Right ventricle myocardium inferior (tissue), 1 donor: ENCODE results near the gene ERVK3-1. TPM values are rescaled to one million over a fixed set of nuclear protein-coding genes. Genes with fewer than 3 reads are reported as not detected.

Experiments used
- ATAC-seq: fragments of 200-7000 bp; cut with Tn5 transposase; one replicate; pipeline ENCODE4 v1.9.1; 2020; ENCODE audit warnings: mild to moderate bottlenecking, moderate library complexity
- DNase-seq: peaks from one replicate; pipeline ENCODE4 v3.0.0; 2021; ENCODE audit errors: missing footprints
- intact Hi-C: fragments of 100-400 bp; cut with DNase I; formaldehyde crosslinking; loops from one replicate; pipeline ENCODE4 v1.11.0; 2022
- microRNA-seq: library from miRNA; unstranded; fragments of <30 nt; microRNA quantifications from one replicate; pipeline ENCODE4 v1.2.0, GENCODE V29; 2020
- total RNA-seq: library from RNA; stranded (reverse); fragmentation: NEBNext Ultra II Directional; extraction: Animal tissue kit (Norgen Biotek cat#: 25700); gene quantifications from one replicate; pipeline ENCODE4 v1.2.1, GENCODE V29; 2021
- donor health status: DM: no; HTN: yes; CAD: no; lungs with severe emphysema.

Gene ERVK3-1
- total RNA-seq, 1 donor from 2014 or later: 21.7 TPM

DNA sequence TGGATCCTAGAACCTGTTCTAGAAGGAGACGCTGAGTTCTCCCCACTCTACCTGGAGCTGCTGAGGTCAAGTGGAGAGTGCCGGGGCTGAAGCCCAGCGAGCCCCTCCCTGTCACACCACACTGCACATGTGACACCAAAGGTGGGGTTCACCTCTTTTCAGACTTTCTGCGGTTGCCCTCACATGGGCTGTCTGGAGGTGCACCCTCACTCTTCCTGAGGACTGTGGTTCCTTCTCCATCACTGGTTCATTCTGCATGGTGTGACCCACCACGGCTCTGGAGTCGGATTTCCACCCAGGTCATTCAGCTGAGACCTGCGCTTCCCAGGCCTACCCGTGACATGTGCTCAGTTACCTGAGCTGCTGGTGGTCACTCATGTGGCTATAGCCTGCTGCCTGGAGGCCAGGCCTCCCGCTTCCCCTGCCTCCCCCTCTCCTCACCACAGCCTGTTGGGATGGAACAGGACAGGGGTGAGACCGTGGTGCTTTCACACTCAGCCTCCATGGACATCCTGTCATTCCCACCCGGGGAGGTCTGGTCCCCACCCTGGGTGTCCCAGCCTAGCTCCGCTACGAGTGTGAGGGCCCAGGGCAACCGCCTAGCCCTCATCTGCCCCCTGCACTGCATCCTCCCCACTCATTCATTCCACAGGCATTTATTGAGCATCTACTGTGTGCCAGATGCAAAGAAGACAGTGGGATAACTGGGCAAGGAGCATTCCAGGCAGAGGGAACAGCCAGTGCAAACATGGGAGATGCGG lies 48.7 kb downstream of the ERVK3-1 start:
- DNase-seq (peak; percentile 57), ATAC-seq (no peak)
- intact Hi-C loops: no loop called here

DNA sequence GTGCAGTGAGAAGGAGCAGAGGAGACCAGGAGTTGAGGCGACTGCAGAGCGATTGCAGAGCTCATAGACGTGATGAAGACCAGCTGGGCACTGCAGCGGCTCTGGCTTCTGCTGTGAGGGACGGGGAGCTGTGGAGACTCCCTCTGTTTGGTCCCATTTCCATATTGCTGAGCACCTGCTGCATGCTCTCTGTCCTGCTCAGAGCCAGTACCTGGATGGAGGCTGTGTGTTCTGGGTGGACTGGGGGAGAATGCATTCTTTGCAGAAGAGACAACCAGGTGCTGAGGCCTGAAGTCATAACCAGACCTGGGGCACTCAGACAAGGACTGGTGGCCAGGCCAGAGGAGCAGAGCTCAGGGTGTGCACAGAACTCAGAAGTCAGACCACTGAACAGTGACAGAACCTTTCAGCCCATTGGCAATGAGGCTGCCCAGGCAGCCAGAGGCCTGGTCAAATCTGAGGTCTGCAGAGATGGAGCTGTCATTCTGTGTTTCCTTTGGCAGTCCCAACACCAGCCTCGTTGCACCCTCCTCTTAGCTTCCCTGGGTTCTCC lies 49.4 kb downstream of the ERVK3-1 start:
- DNase-seq (no peak), ATAC-seq (no peak)
- intact Hi-C loops: no loop called here

DNA sequence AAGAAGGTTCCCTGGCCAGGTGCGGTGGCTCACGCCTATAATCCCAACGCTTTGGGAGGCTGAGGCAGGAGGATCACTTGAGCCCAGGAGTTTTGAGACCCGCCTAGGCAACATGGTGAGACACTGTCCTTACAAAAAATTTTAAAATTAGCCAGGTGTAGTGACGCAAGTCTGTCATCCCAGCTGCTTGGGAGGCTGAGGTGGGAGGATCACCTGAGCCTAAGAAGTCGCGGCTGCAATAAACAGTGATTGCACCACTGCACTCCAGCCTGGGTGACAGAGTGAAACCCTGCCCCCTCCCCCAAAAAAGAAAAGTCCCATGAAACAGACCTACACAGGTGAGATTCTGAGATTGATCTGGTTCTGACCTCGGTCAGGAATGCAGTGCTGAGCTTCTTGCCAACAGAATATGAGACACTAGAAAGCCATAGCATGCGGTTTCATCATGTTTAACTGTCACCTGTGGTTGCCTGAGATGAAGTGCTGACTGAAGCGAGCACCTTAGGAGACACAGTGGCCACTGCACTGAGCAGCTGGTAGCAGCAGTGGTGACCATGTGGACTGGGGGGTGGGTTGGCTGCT lies 50.1 kb downstream of the ERVK3-1 start:
- DNase-seq: no peak
- intact Hi-C loops: no loop called here
- ATAC-seq: no peak

DNA sequence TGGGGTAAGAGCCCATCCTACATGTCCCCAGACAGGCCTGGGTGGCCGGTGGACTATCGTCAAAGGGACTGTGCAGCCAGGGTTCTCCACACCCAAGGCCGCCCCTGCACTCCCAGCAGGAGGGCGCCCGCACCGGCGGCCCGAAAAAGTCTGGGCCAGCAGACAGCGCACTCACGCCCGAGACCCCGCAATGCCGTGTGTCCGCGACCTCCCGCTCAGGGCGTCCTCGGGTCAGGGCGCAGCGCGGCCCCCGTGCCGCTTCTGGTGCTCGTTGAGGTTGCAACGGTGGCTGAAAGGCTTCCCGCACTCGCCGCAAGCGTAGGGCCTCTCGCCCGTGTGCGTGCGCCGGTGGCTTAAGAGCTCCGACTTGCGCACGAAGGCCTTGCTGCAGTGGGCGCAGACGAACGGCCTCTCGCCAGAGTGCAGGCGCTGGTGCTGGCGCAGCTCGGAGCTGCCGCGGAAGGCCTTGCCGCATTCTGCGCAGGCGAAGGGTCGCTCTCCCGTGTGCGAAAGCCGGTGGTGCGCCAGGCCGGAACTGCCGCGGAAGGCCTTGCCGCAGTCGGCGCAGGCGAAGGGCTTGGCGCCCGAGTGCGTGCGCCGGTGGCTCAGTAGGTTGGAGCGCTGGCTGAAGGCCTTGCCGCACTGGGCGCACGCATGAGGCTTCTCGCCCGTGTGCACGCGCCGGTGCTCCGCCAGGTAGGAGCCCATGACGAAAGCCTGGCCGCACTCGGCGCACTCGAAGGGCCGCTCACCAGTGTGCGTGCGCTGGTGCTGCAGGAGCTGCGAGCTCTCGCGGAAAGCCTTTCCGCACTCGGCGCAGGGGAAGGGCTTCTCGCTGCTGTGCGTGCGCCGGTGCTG lies 51.0 kb downstream of the ERVK3-1 start:
- DNase-seq: peak; percentile 55
- peak; percentile 33 for ATAC-seq
- intact Hi-C loops: no loop called here

DNA sequence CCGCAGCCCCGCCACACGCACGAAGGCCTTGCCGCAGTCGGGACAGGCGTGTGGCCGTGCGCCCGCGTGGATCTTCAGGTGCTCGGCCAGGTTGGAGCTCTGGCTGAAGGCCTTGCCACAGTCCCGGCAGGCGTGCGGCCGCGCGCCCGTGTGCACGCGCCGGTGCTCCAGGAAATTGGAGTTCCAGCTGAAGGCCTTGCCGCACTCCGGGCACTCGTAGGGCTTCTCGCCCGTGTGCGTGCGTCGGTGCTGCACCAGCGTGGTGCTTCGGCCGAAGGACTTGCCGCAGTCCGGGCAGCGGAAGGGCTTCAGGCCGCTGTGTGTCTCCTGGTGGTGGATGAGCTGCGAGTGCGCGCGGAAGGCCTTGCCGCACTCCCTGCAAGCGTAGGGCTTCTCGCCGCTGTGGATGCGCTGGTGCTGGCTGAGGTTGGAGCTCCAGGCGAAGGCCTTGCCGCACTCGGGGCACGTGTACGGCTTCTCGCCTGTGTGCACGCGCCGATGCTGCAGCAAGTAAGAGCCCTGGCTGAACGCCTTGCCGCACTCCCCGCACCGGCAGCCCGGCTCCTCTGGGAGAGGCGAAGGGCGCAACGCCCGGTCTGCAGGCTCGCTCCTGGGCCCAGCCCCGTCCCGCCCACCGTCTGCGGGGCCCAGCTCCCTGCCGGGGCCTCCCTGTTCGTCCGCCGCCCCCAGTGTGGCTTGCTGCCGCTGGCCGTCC lies 51.7 kb downstream of the ERVK3-1 start:
- DNase-seq (peak; percentile 39), ATAC-seq (no peak)
- intact Hi-C loops: no loop called here

DNA sequence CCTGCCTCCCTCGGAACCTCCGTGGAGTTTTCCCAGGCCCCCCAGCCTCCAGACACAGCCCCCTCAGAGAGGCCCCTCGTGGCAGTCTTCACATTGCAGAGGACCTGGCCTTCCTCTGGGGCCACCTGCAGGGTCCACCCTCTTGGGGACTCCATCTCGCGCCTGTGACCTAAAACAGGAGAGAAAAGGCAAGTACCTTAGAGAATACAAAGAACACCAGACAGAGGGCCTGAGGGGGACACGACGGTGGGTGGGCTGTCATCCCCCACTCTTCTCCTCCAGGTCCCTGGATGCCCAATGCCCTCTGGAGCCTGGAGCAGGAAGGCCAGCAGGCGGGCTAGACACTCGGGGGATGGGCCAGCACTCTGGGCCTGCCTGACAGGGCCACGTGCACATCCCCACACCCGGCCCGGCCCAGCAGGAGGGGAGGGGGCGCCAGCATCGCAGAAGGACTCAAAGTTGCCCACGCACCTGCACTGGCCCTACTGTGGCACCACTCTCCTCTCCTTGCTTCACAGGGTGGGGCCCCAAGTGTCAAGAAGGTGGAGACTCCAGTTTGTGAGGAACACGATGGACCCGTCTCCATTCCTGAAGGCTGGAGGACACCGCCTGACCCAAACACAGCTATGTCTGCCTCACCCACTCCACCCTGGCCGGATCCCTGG lies 52.4 kb downstream of the ERVK3-1 start:
- intact Hi-C loops: no loop called here
- ATAC-seq (no peak), DNase-seq (peak; percentile 28)

DNA sequence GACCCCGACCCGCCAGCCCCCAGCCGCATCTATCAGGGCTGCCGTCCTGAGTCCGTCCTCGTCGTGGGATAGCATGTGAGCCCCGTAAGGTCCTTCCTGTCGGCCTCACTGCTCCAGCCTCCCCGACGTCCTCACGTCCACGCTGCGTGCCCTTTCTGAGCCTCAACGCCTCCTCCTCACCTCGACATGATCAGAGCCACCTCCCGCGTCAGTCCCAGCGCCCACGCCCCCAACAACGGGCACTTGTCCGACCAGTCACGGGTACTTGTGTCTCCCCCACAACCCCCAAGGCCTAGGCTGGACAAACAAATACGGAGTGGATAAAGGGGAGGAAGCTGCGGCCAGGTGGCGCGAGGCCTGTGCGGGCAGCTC lies 56.7 kb downstream of the ERVK3-1 start:
- ATAC-seq: peak; percentile 12
- intact Hi-C loops: loop anchor here (1.0 to 2.0 kb wide), 3 partner anchors 19 to 46 kb away; partner anchors contain the start of genes ZNF584 and ZNF837
- DNase-seq: peak; percentile 78

DNA sequence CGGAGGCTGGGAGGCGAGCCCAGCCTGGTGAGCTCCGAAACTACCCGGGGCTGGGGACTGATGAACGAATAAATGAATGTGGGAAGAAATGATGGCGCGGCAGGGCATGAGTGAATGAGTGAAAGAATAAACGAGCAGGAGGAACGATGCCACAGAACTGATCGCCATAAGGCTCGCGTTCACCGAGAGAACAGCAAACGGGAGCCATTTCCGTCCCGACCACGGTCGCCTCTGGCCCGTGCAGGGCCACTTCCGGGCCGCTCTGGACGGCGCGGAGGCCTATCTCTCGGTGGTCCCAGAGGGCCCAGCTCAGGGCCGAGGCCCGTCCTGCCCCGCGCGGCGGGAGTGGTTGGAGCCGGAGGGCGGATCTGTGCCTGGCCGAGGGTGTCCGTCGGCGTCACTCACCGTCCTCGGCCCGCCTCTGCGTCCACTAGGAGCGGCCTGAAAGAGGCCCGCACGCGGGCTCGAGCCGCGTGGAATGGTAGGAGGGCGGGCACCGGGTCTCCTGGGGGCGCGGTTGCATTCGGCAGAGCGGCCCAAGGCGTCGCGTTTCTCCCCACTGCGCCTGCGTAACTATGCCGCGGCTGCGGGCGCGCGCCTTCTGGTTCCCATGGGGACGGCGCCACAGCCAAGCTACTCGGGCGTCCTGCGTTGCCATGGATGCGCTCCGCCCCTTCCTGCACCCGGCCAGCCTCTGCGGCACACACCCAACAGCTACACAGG lies 57.3 kb downstream of the ERVK3-1 start, which contains the start of gene ZNF497:
ZNF497 (minus strand) TSS at position 480 of the 723 bp plus-strand sequence. CDS start 5,116 bp downstream, outside the sequence.
- ATAC-seq (peak; percentile 97), DNase-seq (peak; percentile 99)
- intact Hi-C loops: loop anchor here (1.0 to 2.0 kb wide), 3 partner anchors 18 to 46 kb away; partner anchors contain the start of genes ZNF584 and ZNF837

DNA sequence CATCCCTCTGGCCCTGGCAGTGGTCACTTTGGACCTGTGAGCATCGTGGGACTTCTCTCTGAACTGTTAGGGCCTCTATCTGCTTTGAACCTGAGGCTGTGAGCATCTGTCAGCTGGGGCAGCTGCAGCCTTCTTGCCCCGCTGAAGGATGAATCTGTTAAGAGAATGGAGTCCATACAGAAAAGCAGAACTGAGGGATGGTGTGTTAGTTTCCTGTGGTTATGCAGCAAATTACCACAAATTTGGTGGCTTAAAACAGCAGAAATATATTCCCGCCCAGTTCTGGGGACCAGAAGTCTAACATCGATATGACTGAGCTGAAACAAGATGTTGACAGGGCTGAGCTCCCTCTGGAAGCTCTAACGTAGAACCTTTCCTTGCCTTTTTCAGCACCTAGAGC lies 59.0 kb downstream of the ERVK3-1 start:
- ATAC-seq: no peak
- no peak for DNase-seq
- intact Hi-C loops: no loop called here

Small RNA genes within 50 kb of the gene (microRNA-seq; reads per million reads assigned to microRNA genes)
- not detected for gene MIR6806

Other genes starting within 250 kb of the ERVK3-1 start
- 3.7 TPM for gene ZNF135, start 246.1 kb upstream of the ERVK3-1 start, total RNA-seq
- gene ZSCAN18, start 207.1 kb upstream of the ERVK3-1 start, total RNA-seq: 65.8 TPM
- gene ZNF329, start 154.6 kb upstream of the ERVK3-1 start, total RNA-seq: 7.0 TPM
- 17.8 TPM for gene ZNF274, start 122.3 kb upstream of the ERVK3-1 start, total RNA-seq
- gene ZNF544, start 76.5 kb upstream of the ERVK3-1 start, total RNA-seq: 19.4 TPM
- 4.2 TPM for gene ZNF8, start 26.4 kb upstream of the ERVK3-1 start, total RNA-seq
- 1.8 TPM for gene ZSCAN22, start 21.6 kb downstream of the ERVK3-1 start, total RNA-seq
- 3.9 TPM for gene A1BG, start 48.1 kb downstream of the ERVK3-1 start, total RNA-seq
- 0.19 TPM for gene ZNF497, start 57.4 kb downstream of the ERVK3-1 start, total RNA-seq
- 0.22 TPM for gene ZNF837, start 75.7 kb downstream of the ERVK3-1 start, total RNA-seq
- 551 TPM for gene RPS5, start 81.9 kb downstream of the ERVK3-1 start, total RNA-seq
- not detected for gene RNF225, start 90.3 kb downstream of the ERVK3-1 start, total RNA-seq
- gene ZNF584, start 103.3 kb downstream of the ERVK3-1 start, total RNA-seq: 15.8 TPM
- gene ZNF132, start 134.8 kb downstream of the ERVK3-1 start, total RNA-seq: 5.1 TPM
- 3.2 TPM for gene ZNF324B, start 146.2 kb downstream of the ERVK3-1 start, total RNA-seq
- 4.3 TPM for gene ZNF324, start 161.7 kb downstream of the ERVK3-1 start, total RNA-seq
- 3.9 TPM for gene ZNF446, start 171.0 kb downstream of the ERVK3-1 start, total RNA-seq
- gene SLC27A5, start 206.6 kb downstream of the ERVK3-1 start, total RNA-seq: 3.2 TPM
- 9.9 TPM for gene ZBTB45, start 214.4 kb downstream of the ERVK3-1 start, total RNA-seq
- 143 TPM for gene TRIM28, start 238.7 kb downstream of the ERVK3-1 start, total RNA-seq
- gene CHMP2A, start 249.7 kb downstream of the ERVK3-1 start, total RNA-seq: 123 TPM